Measurements from ENCODE around the gene CBLN1.

The CBLN1 gene

GRCh38 chr16:49281480-49281842, at the start of gene CBLN1:
Gene CBLN1, minus strand, starts transcription at chr16:49281838. Its CDS starts 373 bp downstream, at chr16:49281465.
- DNase-seq (ENCODE audit: low read depth) = no peak

GRCh38 chr16:49330562-49331201, 49.0 kb upstream of the CBLN1 start:
- no peak for DNase-seq (ENCODE audit: low read depth)

GRCh38 chr16:49328325-49328724, 46.7 kb upstream of the CBLN1 start:
- DNase-seq (ENCODE audit: low read depth) = no peak

- no peak for DNase-seq (ENCODE audit: low read depth)
Measured at GRCh38 chr16:49327466-49327865, 45.8 kb upstream of the CBLN1 start.

- no peak for DNase-seq (ENCODE audit: low read depth)
Measured at GRCh38 chr16:49324703-49325102, 43.1 kb upstream of the CBLN1 start.

GRCh38 chr16:49315602-49316001, 34.0 kb upstream of the CBLN1 start:
- no peak for DNase-seq (ENCODE audit: low read depth)

GRCh38 chr16:49312389-49312985, 30.8 kb upstream of the CBLN1 start:
- DNase-seq (ENCODE audit: low read depth) = no peak

- DNase-seq (ENCODE audit: low read depth) = no peak
Measured at GRCh38 chr16:49311823-49312222, 30.2 kb upstream of the CBLN1 start.

- DNase-seq (ENCODE audit: low read depth) = no peak
Measured at GRCh38 chr16:49307176-49307575, 25.5 kb upstream of the CBLN1 start.

- no peak for DNase-seq (ENCODE audit: low read depth)
Measured at GRCh38 chr16:49305406-49305805, 23.8 kb upstream of the CBLN1 start.

GRCh38 chr16:49292413-49292812, 10.8 kb upstream of the CBLN1 start:
- no peak for DNase-seq (ENCODE audit: low read depth)

GRCh38 chr16:49287572-49287971, 5.9 kb upstream of the CBLN1 start:
- DNase-seq (ENCODE audit: low read depth) = no peak

- no peak for DNase-seq (ENCODE audit: low read depth)
Measured at GRCh38 chr16:49284962-49285361, 3.3 kb upstream of the CBLN1 start.

GRCh38 chr16:49283376-49284049, 1.9 kb upstream of the CBLN1 start:
- DNase-seq (ENCODE audit: low read depth) = no peak

- no peak for DNase-seq (ENCODE audit: low read depth)
Measured at GRCh38 chr16:49282690-49283375, 1.2 kb upstream of the CBLN1 start.

GRCh38 chr16:49281843-49282642, 405 bp upstream of the CBLN1 start:
- DNase-seq (ENCODE audit: low read depth) = peak; percentile 48

- no peak for DNase-seq (ENCODE audit: low read depth)
Measured at GRCh38 chr16:49280841-49281371, 732 bp downstream of the CBLN1 start.

GRCh38 chr16:49280105-49280741, 1.4 kb downstream of the CBLN1 start:
- no peak for DNase-seq (ENCODE audit: low read depth)

- no peak for DNase-seq (ENCODE audit: low read depth)
Measured at GRCh38 chr16:49278944-49279725, 2.5 kb downstream of the CBLN1 start.

- no peak for DNase-seq (ENCODE audit: low read depth)
Measured at GRCh38 chr16:49278567-49278827, 3.1 kb downstream of the CBLN1 start.

Measured in iris pigment epithelial cell (primary cell).